HFFc6 (cell line): ENCODE results near the gene NXPH1. TPM values are rescaled to one million over a fixed set of nuclear protein-coding genes. Genes with fewer than 3 reads are reported as not detected.

ENCODE experiments used
- DNase-seq: peaks from one replicate; pipeline ENCODE4 v3.0.0-alpha.2; 2018
- H3K27ac Mint-ChIP-seq: 2 replicates; pipeline ENCODE4 v1.8.0; 2020; ENCODE audit warnings: mild to moderate bottlenecking, mixed read lengths
- H3K27me3 Mint-ChIP-seq: 2 replicates; pipeline ENCODE4 v1.8.0; 2021; ENCODE audit warnings: mild to moderate bottlenecking, moderate library complexity, mixed read lengths; ENCODE audit not compliant: insufficient read depth
- H3K36me3 Mint-ChIP-seq: 2 replicates; pipeline ENCODE4 v1.8.0; 2021; ENCODE audit warnings: low read depth, mixed read lengths
- H3K4me1 Mint-ChIP-seq: 2 replicates; pipeline ENCODE4 v1.8.0; 2020; ENCODE audit warnings: low read depth, mixed read lengths
- H3K4me3 Mint-ChIP-seq: 2 replicates; pipeline ENCODE4 v1.8.0; 2020; ENCODE audit warnings: mild to moderate bottlenecking, moderate library complexity, mixed read lengths
- H3K9me3 Mint-ChIP-seq: 2 replicates; pipeline ENCODE4 v1.8.0; 2020; ENCODE audit warnings: mild to moderate bottlenecking, mixed read lengths
- total RNA-seq, 6 experiments: library from RNA; stranded (reverse); fragmentation: NEBNext Ultra II Directional; extraction: Animal tissue kit (Norgen Biotek cat#: 25700); gene quantifications; 2 replicates in 1 of 6; 3 replicates in 5 of 6; pipeline ENCODE4 v1.2.3, GENCODE V29; 2021
- TF ChIP-seq, protein P1 (sequence below): fragments of 200-600 bp; sonication (generic); IDR thresholded peaks from 2 replicates; pipeline ENCODE4 v1.5.0; 2021; ENCODE audit warnings: antibody characterized with exemption, mild to moderate bottlenecking

Gene NXPH1
- total RNA-seq, 6 experiments from 2014 or later = not detected

DNA sequence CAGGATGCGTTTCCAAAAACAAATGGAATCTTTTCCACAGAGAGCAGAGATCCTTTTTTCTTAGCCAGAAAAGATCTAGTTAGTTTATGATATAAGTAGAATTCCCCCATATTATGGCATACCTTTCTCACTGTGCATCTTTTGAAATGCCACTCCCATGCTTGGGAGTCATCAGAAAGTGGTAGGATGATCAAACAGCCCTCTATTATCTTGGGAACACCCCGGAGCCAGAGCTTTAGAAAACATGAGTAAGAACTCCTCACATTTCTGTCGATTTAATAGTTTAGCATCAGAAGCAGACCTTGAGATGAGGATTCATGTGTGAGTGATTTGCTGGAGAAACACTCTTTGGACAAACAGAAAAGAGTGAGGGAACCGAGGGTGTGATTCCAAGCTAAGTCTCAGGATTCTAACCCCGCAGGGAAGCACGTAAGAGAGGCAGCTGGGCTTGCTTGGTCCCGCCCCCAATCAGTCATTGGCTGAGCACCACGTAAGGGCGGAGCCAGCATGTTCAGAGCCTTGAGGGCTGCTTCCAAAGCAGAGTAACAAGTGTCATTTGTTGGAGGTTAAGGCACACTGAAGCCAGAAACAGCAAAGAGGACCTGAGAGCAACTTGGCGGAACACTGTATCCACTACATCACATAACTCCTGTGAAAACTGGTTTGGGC is 43.7 kb upstream of the NXPH1 start:
- H3K36me3 Mint-ChIP-seq = peaks cover 4% of the 10 kb centered on the region; the same call in 1 of the 2 replicates
- DNase-seq = no peak
- H3K27ac Mint-ChIP-seq = no peak overlapping the region

DNA sequence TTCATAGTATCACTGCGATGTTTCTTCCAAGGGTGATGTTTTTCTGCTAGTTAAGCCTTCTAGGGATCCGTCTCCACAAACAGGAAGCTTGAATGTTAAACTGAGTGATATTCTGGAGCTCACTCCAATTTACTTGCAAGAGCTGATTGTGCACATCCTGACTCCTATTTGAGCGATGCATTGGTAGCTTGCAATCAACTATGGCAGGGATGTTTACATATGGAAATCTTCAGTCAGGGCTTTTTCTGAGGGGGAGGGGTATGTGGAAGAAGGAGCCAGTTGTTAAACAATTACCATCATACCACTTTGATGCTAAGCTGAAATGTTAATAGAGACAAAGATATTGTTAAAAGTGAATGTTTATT is 43.2 kb upstream of the NXPH1 start:
- no peak for DNase-seq
- Mint-ChIP-seq H3K4me3 (no peak overlapping the region), H3K36me3 (peaks cover 4% of the 10 kb centered on the region; the same call in 1 of the 2 replicates), H3K27me3 (no peaks in the 10 kb centered on the region), H3K27ac (no peak overlapping the region), H3K4me1 (no peaks in the 10 kb centered on the region), H3K9me3 (peaks cover 38% of the 10 kb centered on the region; the same call in 1 of the 2 replicates)
- TF ChIP-seq, protein P1, sequence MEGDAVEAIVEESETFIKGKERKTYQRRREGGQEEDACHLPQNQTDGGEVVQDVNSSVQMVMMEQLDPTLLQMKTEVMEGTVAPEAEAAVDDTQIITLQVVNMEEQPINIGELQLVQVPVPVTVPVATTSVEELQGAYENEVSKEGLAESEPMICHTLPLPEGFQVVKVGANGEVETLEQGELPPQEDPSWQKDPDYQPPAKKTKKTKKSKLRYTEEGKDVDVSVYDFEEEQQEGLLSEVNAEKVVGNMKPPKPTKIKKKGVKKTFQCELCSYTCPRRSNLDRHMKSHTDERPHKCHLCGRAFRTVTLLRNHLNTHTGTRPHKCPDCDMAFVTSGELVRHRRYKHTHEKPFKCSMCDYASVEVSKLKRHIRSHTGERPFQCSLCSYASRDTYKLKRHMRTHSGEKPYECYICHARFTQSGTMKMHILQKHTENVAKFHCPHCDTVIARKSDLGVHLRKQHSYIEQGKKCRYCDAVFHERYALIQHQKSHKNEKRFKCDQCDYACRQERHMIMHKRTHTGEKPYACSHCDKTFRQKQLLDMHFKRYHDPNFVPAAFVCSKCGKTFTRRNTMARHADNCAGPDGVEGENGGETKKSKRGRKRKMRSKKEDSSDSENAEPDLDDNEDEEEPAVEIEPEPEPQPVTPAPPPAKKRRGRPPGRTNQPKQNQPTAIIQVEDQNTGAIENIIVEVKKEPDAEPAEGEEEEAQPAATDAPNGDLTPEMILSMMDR = no peak

More for the DNA sequence above, 43.7 kb upstream of the NXPH1 start:
- TF ChIP-seq, protein P1 = no peak
- H3K4me3 Mint-ChIP-seq = no peak overlapping the region
- H3K9me3 Mint-ChIP-seq = peaks cover 40% of the 10 kb centered on the region; the same call in 1 of the 2 replicates
- no peaks in the 10 kb centered on the region for H3K4me1 Mint-ChIP-seq
- no peaks in the 10 kb centered on the region for H3K27me3 Mint-ChIP-seq

DNA sequence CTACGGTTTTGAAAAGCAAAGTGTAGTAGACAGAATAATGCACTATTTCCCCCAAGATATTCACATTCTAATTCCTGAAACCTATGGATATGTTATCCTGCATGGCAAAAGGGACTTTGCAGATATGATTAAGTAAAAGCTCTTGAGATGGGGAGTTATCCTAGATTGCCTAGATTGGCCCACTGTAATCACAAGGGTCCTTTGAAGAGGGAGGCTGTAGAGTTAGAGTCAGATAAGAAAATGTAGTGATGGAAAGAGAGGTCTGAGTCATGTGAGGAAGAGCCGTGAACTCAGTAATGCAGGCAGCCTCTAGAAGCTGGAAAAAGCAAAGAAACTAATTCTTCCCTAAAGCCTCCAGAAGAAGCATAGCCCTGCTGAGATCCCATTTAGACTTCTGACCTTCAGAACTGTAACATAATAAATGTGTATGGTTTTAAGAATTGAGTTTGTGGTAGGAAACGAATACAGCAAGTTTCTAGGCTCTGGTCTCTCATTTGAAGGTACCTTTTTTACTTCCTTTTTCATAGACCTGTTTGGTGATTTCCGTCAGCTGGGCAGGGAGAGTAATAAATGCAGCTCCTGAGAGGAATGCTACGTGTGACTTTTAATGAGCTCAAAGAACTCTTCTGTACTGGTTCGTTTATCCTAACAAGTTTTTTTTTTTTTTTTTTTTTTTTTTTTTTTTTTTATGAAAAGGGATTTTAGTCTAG is 41.9 kb upstream of the NXPH1 start:
- no peaks in the 10 kb centered on the region for H3K27me3 Mint-ChIP-seq
- H3K27ac Mint-ChIP-seq = no peak overlapping the region
- no peak for DNase-seq
- peaks cover 34% of the 10 kb centered on the region; the same call in 1 of the 2 replicates for H3K9me3 Mint-ChIP-seq
- H3K36me3 Mint-ChIP-seq = peaks cover 4% of the 10 kb centered on the region; the same call in 1 of the 2 replicates
- H3K4me3 Mint-ChIP-seq = no peak overlapping the region
- H3K4me1 Mint-ChIP-seq = no peaks in the 10 kb centered on the region
- TF ChIP-seq, protein P1 = no peak

DNA sequence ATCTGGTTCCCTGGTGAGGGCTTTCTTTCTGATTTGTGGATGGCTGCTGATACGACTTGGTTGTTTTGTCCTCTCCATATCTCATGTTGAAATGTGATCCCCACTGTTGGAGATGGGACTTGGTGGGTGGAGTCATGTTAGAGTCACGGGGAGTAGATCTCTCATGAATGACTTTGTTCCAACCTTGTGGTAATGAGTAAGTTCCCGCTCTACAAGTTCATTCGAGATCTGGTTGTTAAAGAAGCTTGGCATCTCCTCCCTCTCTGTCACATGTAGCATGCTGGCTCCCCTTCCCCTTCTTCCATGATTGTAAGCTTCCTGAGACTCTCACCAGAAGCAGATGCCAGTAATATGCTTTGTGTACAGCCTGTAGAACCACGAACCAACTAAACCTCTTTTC is 37.1 kb upstream of the NXPH1 start:
- Mint-ChIP-seq H3K4me3 (no peak overlapping the region), H3K4me1 (no peaks in the 10 kb centered on the region), H3K36me3 (peaks cover 2% of the 10 kb centered on the region; the same call in 1 of the 2 replicates), H3K9me3 (peaks cover 18% of the 10 kb centered on the region), H3K27ac (no peak overlapping the region), H3K27me3 (no peaks in the 10 kb centered on the region)
- DNase-seq = no peak
- TF ChIP-seq, protein P1 = no peak

DNA sequence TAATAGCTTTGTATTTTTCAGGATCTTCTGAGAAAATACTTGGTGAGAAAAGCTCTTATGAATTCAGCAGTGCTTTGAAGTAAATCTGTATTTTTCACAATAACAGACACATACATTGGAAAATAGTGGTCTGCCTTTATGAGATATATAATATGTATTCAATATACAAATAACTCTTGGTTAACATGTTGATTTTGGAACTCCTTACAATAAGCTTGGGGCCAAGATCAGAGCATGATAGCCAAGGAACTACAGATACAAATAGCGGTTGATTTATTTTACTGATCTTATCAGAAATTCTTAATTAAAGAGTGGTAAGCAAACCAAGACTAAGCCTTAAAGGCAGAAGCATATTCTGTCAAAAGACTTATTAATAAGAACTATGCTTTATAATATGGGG is 24.5 kb upstream of the NXPH1 start:
- H3K27me3 Mint-ChIP-seq = no peaks in the 10 kb centered on the region
- H3K27ac Mint-ChIP-seq = no peak overlapping the region
- H3K4me1 Mint-ChIP-seq = no peaks in the 10 kb centered on the region
- no peak for DNase-seq
- H3K36me3 Mint-ChIP-seq = no peaks in the 10 kb centered on the region
- TF ChIP-seq, protein P1 = no peak
- H3K4me3 Mint-ChIP-seq = no peak overlapping the region
- peaks cover 16% of the 10 kb centered on the region for H3K9me3 Mint-ChIP-seq
